Neural cell (in vitro differentiated cells): ENCODE results near the gene TDRD6. TPM values are rescaled to one million over a fixed set of nuclear protein-coding genes. Genes with fewer than 3 reads are reported as not detected.

Experiments used
- H2AFZ ChIP-seq: fragments of 200-600, 300-800 bp; sonication (generic), shearing (Covaris generic); 2 replicates; pipeline ENCODE4 v1.6.0; 2014; ENCODE audit warnings: low read depth, mild to moderate bottlenecking, antibody characterized with exemption, low read length, moderate library complexity
- H3F3A ChIP-seq: fragments of 200-600 bp; shearing (Covaris generic); 2 replicates; pipeline ENCODE4 v1.6.1; 2016; ENCODE audit warnings: mild to moderate bottlenecking, moderate library complexity, mixed read lengths, antibody characterized with exemption, low read length; ENCODE audit not compliant: insufficient read depth, poor library complexity, severe bottlenecking
- H3K27ac ChIP-seq: fragments of 200-600, 300-800 bp; sonication (generic), shearing (Covaris generic); 2 replicates; pipeline ENCODE4 v1.5.1; 2014; ENCODE audit warnings: mild to moderate bottlenecking, low read length, moderate library complexity
- H3K27me3 ChIP-seq: fragments of 300-800, 200-600 bp; sonication (generic), shearing (Covaris generic); 2 replicates; pipeline ENCODE4 v1.6.0; 2014; ENCODE audit warnings: mild to moderate bottlenecking, low read depth, low read length, moderate library complexity; ENCODE audit not compliant: insufficient read depth
- H3K36me3 ChIP-seq: fragments of 300-800, 200-600 bp; sonication (generic), shearing (Covaris generic); 2 replicates; pipeline ENCODE4 v1.5.1; 2014; ENCODE audit warnings: mild to moderate bottlenecking, antibody characterized with exemption, low read length, moderate library complexity; ENCODE audit not compliant: insufficient read depth
- H3K4me2 ChIP-seq: fragments of 300-800, 200-600 bp; sonication (generic), shearing (Covaris generic); 2 replicates; pipeline ENCODE4 v1.6.0; 2014; ENCODE audit warnings: mild to moderate bottlenecking, low read length
- H3K4me3 ChIP-seq: fragments of 300-800, 200-600 bp; sonication (generic), shearing (Covaris generic); 2 replicates; pipeline ENCODE4 v1.5.1; 2014; ENCODE audit warnings: mild to moderate bottlenecking, low read length, moderate library complexity
- H3K79me2 ChIP-seq: fragments of 200-600 bp; shearing (Covaris generic); replicated peaks from 2 replicates; pipeline ENCODE4 v1.6.0; 2014; ENCODE audit warnings: mild to moderate bottlenecking, low read length, moderate library complexity; ENCODE audit not compliant: insufficient read depth
- H3K9ac ChIP-seq: fragments of 300-800, 200-600 bp; sonication (generic), shearing (Covaris generic); 2 replicates; pipeline ENCODE4 v1.6.1; 2016; ENCODE audit warnings: mild to moderate bottlenecking, low read length, mixed read lengths
- H3K9me2 ChIP-seq: fragments of 200-600 bp; shearing (Covaris generic); 2 replicates; pipeline ENCODE4 v1.6.1; 2016; ENCODE audit warnings: mild to moderate bottlenecking, low read length, mixed read lengths; ENCODE audit not compliant: insufficient read depth
- H3K9me3 ChIP-seq: fragments of 200-600, 300-800 bp; sonication (generic), shearing (Covaris generic); 2 replicates; pipeline ENCODE4 v1.6.1; 2016; ENCODE audit warnings: mild to moderate bottlenecking, mixed run types, low read length, moderate library complexity, mixed read lengths
- H4K20me1 ChIP-seq: fragments of 200-600 bp; shearing (Covaris generic); 2 replicates; pipeline ENCODE4 v1.6.1; 2016; ENCODE audit warnings: mild to moderate bottlenecking, mixed run types; ENCODE audit not compliant: insufficient read depth
- CTCF ChIP-seq: fragments of 450-650 bp; IDR thresholded peaks from 2 replicates; pipeline ENCODE4 v1.5.1; 2014; ENCODE audit warnings: antibody characterized with exemption, mild to moderate bottlenecking, moderate library complexity; ENCODE audit not compliant: poor library complexity, severe bottlenecking
- EP300 ChIP-seq: fragments of 450-650 bp; conservative IDR thresholded peaks from 2 replicates; pipeline ENCODE4 v1.6.1; 2014; ENCODE audit warnings: antibody characterized with exemption, mild to moderate bottlenecking, moderate library complexity; ENCODE audit not compliant: poor library complexity, severe bottlenecking
- EZH2 ChIP-seq: fragments of 200-600, 300-800 bp; shearing (Covaris generic), sonication (generic); IDR thresholded peaks from 2 replicates; pipeline ENCODE4 v1.6.1; 2014; ENCODE audit warnings: antibody characterized with exemption, low read length, borderline replicate concordance, mild to moderate bottlenecking; ENCODE audit not compliant: insufficient read depth, poor library complexity, severe bottlenecking
- MXI1 ChIP-seq: fragments of 450-650 bp; conservative IDR thresholded peaks from 2 replicates; pipeline ENCODE4 v1.6.1; 2014; ENCODE audit warnings: antibody characterized with exemption, mild to moderate bottlenecking; ENCODE audit not compliant: poor library complexity, severe bottlenecking
- POLR2AphosphoS5 ChIP-seq: IDR thresholded peaks from 2 replicates; pipeline ENCODE4 v1.6.1; 2012
- RAD21 ChIP-seq: fragments of 450-650 bp; conservative IDR thresholded peaks from 2 replicates; pipeline ENCODE4 v1.6.1; 2014; ENCODE audit warnings: antibody characterized with exemption, mild to moderate bottlenecking, moderate library complexity
- REST ChIP-seq: IDR thresholded peaks from 2 replicates; pipeline ENCODE4 v1.6.1; 2012; ENCODE audit warnings: borderline replicate concordance
- SMC3 ChIP-seq: fragments of 450-650 bp; conservative IDR thresholded peaks from 2 replicates; pipeline ENCODE4 v1.6.1; 2014; ENCODE audit warnings: antibody characterized with exemption, mild to moderate bottlenecking, moderate library complexity; ENCODE audit not compliant: poor library complexity
- TAF1 ChIP-seq: IDR thresholded peaks from 2 replicates; pipeline ENCODE4 v1.6.1; 2012; ENCODE audit warnings: low read depth
- polyA plus RNA-seq: library from polyadenylated mRNA; depleted of rRNA; stranded (reverse); fragments of >200 nt; gene quantifications from 2 replicates; pipeline ENCODE4 v1.2.3, GENCODE V29; 2014

The TDRD6 gene
- polyA plus RNA-seq, 1 donor from 2014 or later, result 0.92 TPM

- H3K9me3 ChIP-seq, result no peaks in the 10 kb centered on the region
- H3K27ac ChIP-seq, result no peak overlapping the region
- TF ChIP-seq EZH2 (no peak), EP300 (no peak), SMC3 (no peak), TAF1 (no peak), RAD21 (peak; percentile 22), POLR2AphosphoS5 (no peak), MXI1 (no peak), CTCF (peak; percentile 31), REST (no peak)
- no peaks in the 10 kb centered on the region for H4K20me1 ChIP-seq
- no peaks in the 10 kb centered on the region for H3K36me3 ChIP-seq
- H3K9me2 ChIP-seq, result no peaks in the 10 kb centered on the region
- H3K79me2 ChIP-seq, result no peaks in the 10 kb centered on the region
- no peaks in the 10 kb centered on the region for H3K27me3 ChIP-seq
- no peak overlapping the region for H3K9ac ChIP-seq
- no peak overlapping the region for H3K4me2 ChIP-seq
- no peak overlapping the region for H3K4me3 ChIP-seq
- H3F3A ChIP-seq, result no peaks in the 10 kb centered on the region
- H2AFZ ChIP-seq, result no peak overlapping the region
These were observed 16.9 kb downstream of the TDRD6 start for GRCh38 chr6:46704562-46704961.

GRCh38 chr6:46706464-46706863 is 18.8 kb downstream of the TDRD6 start:
- no peaks in the 10 kb centered on the region for H3K9me3 ChIP-seq
- no peak overlapping the region for H3K4me2 ChIP-seq
- no peaks in the 10 kb centered on the region for H3K36me3 ChIP-seq
- H2AFZ ChIP-seq, result no peak overlapping the region
- H4K20me1 ChIP-seq, result no peaks in the 10 kb centered on the region
- H3K27me3 ChIP-seq, result no peaks in the 10 kb centered on the region
- no peaks in the 10 kb centered on the region for H3F3A ChIP-seq
- no peak overlapping the region for H3K27ac ChIP-seq
- no peaks in the 10 kb centered on the region for H3K9me2 ChIP-seq
- H3K79me2 ChIP-seq, result no peaks in the 10 kb centered on the region
- H3K4me3 ChIP-seq, result no peak overlapping the region
- H3K9ac ChIP-seq, result no peak overlapping the region
- TF ChIP-seq EZH2, result no peak
- TF ChIP-seq MXI1, result no peak
- TF ChIP-seq SMC3, result no peak
- no peak for TF ChIP-seq CTCF
- TF ChIP-seq REST, result no peak
- no peak for TF ChIP-seq POLR2AphosphoS5
- no peak for TF ChIP-seq RAD21
- no peak for TF ChIP-seq EP300
- TF ChIP-seq TAF1, result no peak
